ENCODE measurements around the gene SPIRE2. TPM values are rescaled to one million over a fixed set of nuclear protein-coding genes. Genes with fewer than 3 reads are reported as not detected.
A peak's percentile ranks its signal among the peaks of the same experiment; 100 is the strongest.

Gene SPIRE2
- total RNA-seq, 1 experiment from 2014 or later = 29.6 TPM

GRCh38 chr16:89884041-89884421 lies 55.8 kb downstream of the SPIRE2 start:
- DNase-seq = no peak
- H3K4me1 Mint-ChIP-seq (ENCODE audit: low read depth, unreplicated experiment) = no peaks in the 10 kb centered on the region
- H3K9me3 Mint-ChIP-seq (ENCODE audit: unreplicated experiment) = no peaks in the 10 kb centered on the region
- Histone ChIP-seq H3K27me3 (replicated peaks; ENCODE audit: control insufficient read depth, insufficient read depth, low read length) (no peaks in the 10 kb centered on the region), H3K36me3 (ENCODE audit: control insufficient read depth, insufficient read depth, low read length) (peaks cover 7% of the 10 kb centered on the region), H3K9me3 (no peaks in the 10 kb centered on the region), H3K4me1 (no peaks in the 10 kb centered on the region), H3K4me3 (ENCODE audit: low read depth, low read length) (no peak overlapping the region)
- intact Hi-C loops (cut with micrococcal nuclease; ENCODE audit: unreplicated experiment) = no loop called here
- H3K4me3 Mint-ChIP-seq (ENCODE audit: unreplicated experiment) = no peak overlapping the region
- H3K27me3 Mint-ChIP-seq (ENCODE audit: insufficient read depth, unreplicated experiment) = no peaks in the 10 kb centered on the region
- H3K36me3 Mint-ChIP-seq (ENCODE audit: insufficient read depth, unreplicated experiment) = peaks cover 82% of the 10 kb centered on the region
- POLR2A ChIA-PET = no interaction called here
- peak overlapping the region; percentile 46 for H3K27ac Mint-ChIP-seq (ENCODE audit: unreplicated experiment)
- CTCF ChIA-PET = no interaction called here
- BruUV-seq (replicated peaks) = no TSS peak
- TF ChIP-seq, protein P1, sequence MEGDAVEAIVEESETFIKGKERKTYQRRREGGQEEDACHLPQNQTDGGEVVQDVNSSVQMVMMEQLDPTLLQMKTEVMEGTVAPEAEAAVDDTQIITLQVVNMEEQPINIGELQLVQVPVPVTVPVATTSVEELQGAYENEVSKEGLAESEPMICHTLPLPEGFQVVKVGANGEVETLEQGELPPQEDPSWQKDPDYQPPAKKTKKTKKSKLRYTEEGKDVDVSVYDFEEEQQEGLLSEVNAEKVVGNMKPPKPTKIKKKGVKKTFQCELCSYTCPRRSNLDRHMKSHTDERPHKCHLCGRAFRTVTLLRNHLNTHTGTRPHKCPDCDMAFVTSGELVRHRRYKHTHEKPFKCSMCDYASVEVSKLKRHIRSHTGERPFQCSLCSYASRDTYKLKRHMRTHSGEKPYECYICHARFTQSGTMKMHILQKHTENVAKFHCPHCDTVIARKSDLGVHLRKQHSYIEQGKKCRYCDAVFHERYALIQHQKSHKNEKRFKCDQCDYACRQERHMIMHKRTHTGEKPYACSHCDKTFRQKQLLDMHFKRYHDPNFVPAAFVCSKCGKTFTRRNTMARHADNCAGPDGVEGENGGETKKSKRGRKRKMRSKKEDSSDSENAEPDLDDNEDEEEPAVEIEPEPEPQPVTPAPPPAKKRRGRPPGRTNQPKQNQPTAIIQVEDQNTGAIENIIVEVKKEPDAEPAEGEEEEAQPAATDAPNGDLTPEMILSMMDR (IDR thresholded peaks at IDR 0.05; ENCODE audit: insufficient read depth in 1 of 2, low read depth in 1 of 2, low read length in 1 of 2, severe bottlenecking in 1 of 2, unreplicated experiment in 1 of 2) = no peak

GRCh38 chr16:89887243-89887642 lies 59.0 kb downstream of the SPIRE2 start:
- CTCF ChIA-PET = no interaction called here
- POLR2A ChIA-PET = no interaction called here
- H3K27me3 Mint-ChIP-seq (ENCODE audit: insufficient read depth, unreplicated experiment) = no peaks in the 10 kb centered on the region
- no peaks in the 10 kb centered on the region for H3K4me1 Mint-ChIP-seq (ENCODE audit: low read depth, unreplicated experiment)
- H3K4me1 ChIP-seq = no peaks in the 10 kb centered on the region
- TF ChIP-seq, protein P1 (IDR thresholded peaks at IDR 0.05; ENCODE audit: insufficient read depth in 1 of 2, low read depth in 1 of 2, low read length in 1 of 2, severe bottlenecking in 1 of 2, unreplicated experiment in 1 of 2) = no peak
- no peaks in the 10 kb centered on the region for H3K9me3 ChIP-seq
- no peak overlapping the region for H3K4me3 ChIP-seq (ENCODE audit: low read depth, low read length)
- H3K36me3 Mint-ChIP-seq (ENCODE audit: insufficient read depth, unreplicated experiment) = peaks cover 95% of the 10 kb centered on the region
- peaks cover 4% of the 10 kb centered on the region for H3K36me3 ChIP-seq (ENCODE audit: control insufficient read depth, insufficient read depth, low read length)
- H3K4me3 Mint-ChIP-seq (ENCODE audit: unreplicated experiment) = no peak overlapping the region
- no TSS peak for BruUV-seq (replicated peaks)
- H3K27me3 ChIP-seq (replicated peaks; ENCODE audit: control insufficient read depth, insufficient read depth, low read length) = no peaks in the 10 kb centered on the region
- no peaks in the 10 kb centered on the region for H3K9me3 Mint-ChIP-seq (ENCODE audit: unreplicated experiment)
- H3K27ac Mint-ChIP-seq (ENCODE audit: unreplicated experiment) = no peak overlapping the region
- no peak for DNase-seq
- intact Hi-C loops (cut with micrococcal nuclease; ENCODE audit: unreplicated experiment) = no loop called here

- H3K27ac Mint-ChIP-seq (ENCODE audit: unreplicated experiment) = no peak overlapping the region
- BruUV-seq (replicated peaks) = no TSS peak
- TF ChIP-seq, protein P1 (IDR thresholded peaks at IDR 0.05; ENCODE audit: insufficient read depth in 1 of 2, low read depth in 1 of 2, low read length in 1 of 2, severe bottlenecking in 1 of 2, unreplicated experiment in 1 of 2) = no peak
- Histone ChIP-seq H3K4me3 (ENCODE audit: low read depth, low read length) (no peak overlapping the region), H3K27me3 (replicated peaks; ENCODE audit: control insufficient read depth, insufficient read depth, low read length) (no peaks in the 10 kb centered on the region), H3K4me1 (no peaks in the 10 kb centered on the region), H3K9me3 (no peaks in the 10 kb centered on the region), H3K36me3 (ENCODE audit: control insufficient read depth, insufficient read depth, low read length) (peaks cover 7% of the 10 kb centered on the region)
- intact Hi-C loops (cut with micrococcal nuclease; ENCODE audit: unreplicated experiment) = no loop called here
- ChIA-PET POLR2A (no interaction called here), CTCF (no interaction called here)
- no peak for DNase-seq
- no peaks in the 10 kb centered on the region for H3K4me1 Mint-ChIP-seq (ENCODE audit: low read depth, unreplicated experiment)
- no peak overlapping the region for H3K4me3 Mint-ChIP-seq (ENCODE audit: unreplicated experiment)
- H3K9me3 Mint-ChIP-seq (ENCODE audit: unreplicated experiment) = no peaks in the 10 kb centered on the region
- no peaks in the 10 kb centered on the region for H3K27me3 Mint-ChIP-seq (ENCODE audit: insufficient read depth, unreplicated experiment)
- H3K36me3 Mint-ChIP-seq (ENCODE audit: insufficient read depth, unreplicated experiment) = peaks cover 89% of the 10 kb centered on the region
Measured at GRCh38 chr16:89890200-89890599, 61.9 kb downstream of the SPIRE2 start.

Data from Caco-2 (cell line).